Liver (tissue), 3 donors: ENCODE results near the gene TAB3.

Experiments used
- FOXA1 ChIP-seq: IDR thresholded peaks from 2 replicates; pipeline ENCODE4 v1.6.1; 2016; ENCODE audit warnings: antibody characterized with exemption
- HNF4G ChIP-seq: IDR thresholded peaks from 2 replicates; pipeline ENCODE4 v1.6.1; 2016; ENCODE audit warnings: antibody characterized with exemption
- TAF1 ChIP-seq: conservative IDR thresholded peaks from 2 replicates; pipeline ENCODE4 v1.6.1; 2016; ENCODE audit warnings: antibody characterized with exemption, mild to moderate bottlenecking
- TF ChIP-seq, protein P1 (sequence below): IDR thresholded peaks from 2 replicates; pipeline ENCODE4 v1.6.1; 2016; ENCODE audit warnings: antibody characterized with exemption
- TF ChIP-seq, protein P2 (sequence below): fragments of 150-350 bp; IDR thresholded peaks from 2 replicates; pipeline ENCODE4 v1.5.1; 2017; ENCODE audit warnings: improper control_type of control experiment, low read depth, low read length; ENCODE audit not compliant: missing input control
- TF ChIP-seq, protein P3 (sequence below): IDR thresholded peaks from 2 replicates; pipeline ENCODE4 v1.6.1; 2016; ENCODE audit warnings: antibody characterized with exemption, mild to moderate bottlenecking
- TF ChIP-seq, protein P4 (sequence below): IDR thresholded peaks from 2 replicates; pipeline ENCODE4 v1.6.1; 2016; ENCODE audit warnings: antibody characterized with exemption
- donor health status: healthy.
- donor health status: healthy.

DNA sequence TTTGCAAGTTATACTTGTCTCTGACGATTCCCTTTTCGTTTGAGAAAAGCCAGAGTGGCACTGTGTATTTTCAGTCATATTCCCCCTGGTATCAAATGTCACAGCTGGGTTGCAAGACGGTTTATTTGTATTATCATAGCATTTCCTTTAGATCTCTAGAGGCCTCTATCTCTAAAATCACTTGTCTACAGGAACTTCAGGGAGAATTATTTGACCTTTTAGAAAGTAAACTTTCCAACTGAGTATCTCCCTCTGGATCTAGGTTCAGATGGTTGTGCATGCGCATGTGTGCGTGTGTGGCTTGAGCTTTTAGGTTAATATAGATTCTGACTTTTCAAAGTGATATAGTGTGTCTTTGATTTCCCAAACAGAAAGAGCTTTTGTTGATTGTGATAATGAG, 15.1 kb upstream of the TAB3 start:
- TF ChIP-seq, protein P1, sequence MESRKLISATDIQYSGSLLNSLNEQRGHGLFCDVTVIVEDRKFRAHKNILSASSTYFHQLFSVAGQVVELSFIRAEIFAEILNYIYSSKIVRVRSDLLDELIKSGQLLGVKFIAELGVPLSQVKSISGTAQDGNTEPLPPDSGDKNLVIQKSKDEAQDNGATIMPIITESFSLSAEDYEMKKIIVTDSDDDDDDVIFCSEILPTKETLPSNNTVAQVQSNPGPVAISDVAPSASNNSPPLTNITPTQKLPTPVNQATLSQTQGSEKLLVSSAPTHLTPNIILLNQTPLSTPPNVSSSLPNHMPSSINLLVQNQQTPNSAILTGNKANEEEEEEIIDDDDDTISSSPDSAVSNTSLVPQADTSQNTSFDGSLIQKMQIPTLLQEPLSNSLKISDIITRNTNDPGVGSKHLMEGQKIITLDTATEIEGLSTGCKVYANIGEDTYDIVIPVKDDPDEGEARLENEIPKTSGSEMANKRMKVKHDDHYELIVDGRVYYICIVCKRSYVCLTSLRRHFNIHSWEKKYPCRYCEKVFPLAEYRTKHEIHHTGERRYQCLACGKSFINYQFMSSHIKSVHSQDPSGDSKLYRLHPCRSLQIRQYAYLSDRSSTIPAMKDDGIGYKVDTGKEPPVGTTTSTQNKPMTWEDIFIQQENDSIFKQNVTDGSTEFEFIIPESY = no peak
- TF ChIP-seq, protein P2, sequence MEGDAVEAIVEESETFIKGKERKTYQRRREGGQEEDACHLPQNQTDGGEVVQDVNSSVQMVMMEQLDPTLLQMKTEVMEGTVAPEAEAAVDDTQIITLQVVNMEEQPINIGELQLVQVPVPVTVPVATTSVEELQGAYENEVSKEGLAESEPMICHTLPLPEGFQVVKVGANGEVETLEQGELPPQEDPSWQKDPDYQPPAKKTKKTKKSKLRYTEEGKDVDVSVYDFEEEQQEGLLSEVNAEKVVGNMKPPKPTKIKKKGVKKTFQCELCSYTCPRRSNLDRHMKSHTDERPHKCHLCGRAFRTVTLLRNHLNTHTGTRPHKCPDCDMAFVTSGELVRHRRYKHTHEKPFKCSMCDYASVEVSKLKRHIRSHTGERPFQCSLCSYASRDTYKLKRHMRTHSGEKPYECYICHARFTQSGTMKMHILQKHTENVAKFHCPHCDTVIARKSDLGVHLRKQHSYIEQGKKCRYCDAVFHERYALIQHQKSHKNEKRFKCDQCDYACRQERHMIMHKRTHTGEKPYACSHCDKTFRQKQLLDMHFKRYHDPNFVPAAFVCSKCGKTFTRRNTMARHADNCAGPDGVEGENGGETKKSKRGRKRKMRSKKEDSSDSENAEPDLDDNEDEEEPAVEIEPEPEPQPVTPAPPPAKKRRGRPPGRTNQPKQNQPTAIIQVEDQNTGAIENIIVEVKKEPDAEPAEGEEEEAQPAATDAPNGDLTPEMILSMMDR = no peak
- TF ChIP-seq, protein P3, sequence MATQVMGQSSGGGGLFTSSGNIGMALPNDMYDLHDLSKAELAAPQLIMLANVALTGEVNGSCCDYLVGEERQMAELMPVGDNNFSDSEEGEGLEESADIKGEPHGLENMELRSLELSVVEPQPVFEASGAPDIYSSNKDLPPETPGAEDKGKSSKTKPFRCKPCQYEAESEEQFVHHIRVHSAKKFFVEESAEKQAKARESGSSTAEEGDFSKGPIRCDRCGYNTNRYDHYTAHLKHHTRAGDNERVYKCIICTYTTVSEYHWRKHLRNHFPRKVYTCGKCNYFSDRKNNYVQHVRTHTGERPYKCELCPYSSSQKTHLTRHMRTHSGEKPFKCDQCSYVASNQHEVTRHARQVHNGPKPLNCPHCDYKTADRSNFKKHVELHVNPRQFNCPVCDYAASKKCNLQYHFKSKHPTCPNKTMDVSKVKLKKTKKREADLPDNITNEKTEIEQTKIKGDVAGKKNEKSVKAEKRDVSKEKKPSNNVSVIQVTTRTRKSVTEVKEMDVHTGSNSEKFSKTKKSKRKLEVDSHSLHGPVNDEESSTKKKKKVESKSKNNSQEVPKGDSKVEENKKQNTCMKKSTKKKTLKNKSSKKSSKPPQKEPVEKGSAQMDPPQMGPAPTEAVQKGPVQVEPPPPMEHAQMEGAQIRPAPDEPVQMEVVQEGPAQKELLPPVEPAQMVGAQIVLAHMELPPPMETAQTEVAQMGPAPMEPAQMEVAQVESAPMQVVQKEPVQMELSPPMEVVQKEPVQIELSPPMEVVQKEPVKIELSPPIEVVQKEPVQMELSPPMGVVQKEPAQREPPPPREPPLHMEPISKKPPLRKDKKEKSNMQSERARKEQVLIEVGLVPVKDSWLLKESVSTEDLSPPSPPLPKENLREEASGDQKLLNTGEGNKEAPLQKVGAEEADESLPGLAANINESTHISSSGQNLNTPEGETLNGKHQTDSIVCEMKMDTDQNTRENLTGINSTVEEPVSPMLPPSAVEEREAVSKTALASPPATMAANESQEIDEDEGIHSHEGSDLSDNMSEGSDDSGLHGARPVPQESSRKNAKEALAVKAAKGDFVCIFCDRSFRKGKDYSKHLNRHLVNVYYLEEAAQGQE = no peak
- TF ChIP-seq TAF1 = no peak
- TF ChIP-seq FOXA1 = no peak
- no peak for TF ChIP-seq HNF4G
- TF ChIP-seq, protein P4, sequence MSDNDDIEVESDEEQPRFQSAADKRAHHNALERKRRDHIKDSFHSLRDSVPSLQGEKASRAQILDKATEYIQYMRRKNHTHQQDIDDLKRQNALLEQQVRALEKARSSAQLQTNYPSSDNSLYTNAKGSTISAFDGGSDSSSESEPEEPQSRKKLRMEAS = no peak
